D721Med (cell line): Measurements from ENCODE around the gene DUS4L.

Source experiments
- DNase-seq: peaks from one replicate; pipeline ENCODE4 v3.0.0; 2011; ENCODE audit warnings: low spot score; ENCODE audit not compliant: insufficient read length
- FAIRE-seq: peaks from 2 replicates; lab custom pipeline; 2011; peaks lifted over from hg19 to GRCh38; lab: Jason Lieb, UNC
- TF ChIP-seq, protein P1 (sequence below): IDR thresholded peaks from 2 replicates; pipeline ENCODE4 v1.5.1; 2012; ENCODE audit warnings: mild to moderate bottlenecking, control low read depth; ENCODE audit not compliant: insufficient read depth; ENCODE audit errors: missing control alignments

Gene DUS4L

DNA sequence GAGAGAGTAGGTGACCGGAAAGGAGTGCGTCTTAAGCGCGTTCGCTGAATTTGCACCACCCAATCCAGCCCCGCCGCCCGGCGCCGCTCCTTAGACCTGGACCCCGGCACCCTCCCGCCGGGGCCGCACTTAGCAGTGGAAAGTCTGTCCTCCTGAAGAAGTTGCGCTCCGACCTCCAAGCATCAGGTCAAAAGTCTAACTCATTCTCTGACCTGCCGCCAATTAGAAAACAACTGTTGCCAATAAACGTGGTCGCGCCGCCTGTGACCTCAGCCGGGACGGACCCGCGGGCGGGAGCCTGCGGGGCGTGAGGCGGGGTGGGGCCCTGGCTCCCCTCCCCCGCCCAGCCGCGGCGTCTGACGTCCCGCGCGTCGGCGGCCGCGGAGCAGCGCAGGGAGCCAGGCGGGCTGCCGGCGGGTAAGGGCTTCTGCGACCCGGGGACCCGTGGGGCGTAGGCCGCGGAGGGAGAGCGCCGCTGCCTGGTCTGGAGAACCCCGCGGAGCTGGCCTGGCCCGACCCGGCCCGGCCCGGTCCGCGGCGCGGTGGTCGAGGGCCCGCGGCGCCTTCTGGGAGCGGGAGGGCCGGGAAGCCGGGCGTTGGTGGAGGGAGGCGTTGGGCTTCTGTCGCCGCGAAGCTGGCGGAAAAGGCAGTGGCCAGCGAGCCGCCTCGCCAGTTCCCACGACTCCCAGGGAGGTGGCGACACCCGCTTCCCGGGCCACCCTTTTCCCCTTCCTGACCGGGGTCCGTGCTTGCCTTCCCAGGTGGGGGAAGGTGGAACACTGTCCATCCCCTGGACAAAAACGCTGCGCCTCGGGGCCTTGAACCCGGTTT is 16.3 kb downstream of the DUS4L start, which contains the start of gene BCAP29:
BCAP29 (plus strand) TSS at position 362 of the 831 bp plus-strand sequence. CDS start 527 bp downstream, outside the sequence.
- TF ChIP-seq, protein P1, sequence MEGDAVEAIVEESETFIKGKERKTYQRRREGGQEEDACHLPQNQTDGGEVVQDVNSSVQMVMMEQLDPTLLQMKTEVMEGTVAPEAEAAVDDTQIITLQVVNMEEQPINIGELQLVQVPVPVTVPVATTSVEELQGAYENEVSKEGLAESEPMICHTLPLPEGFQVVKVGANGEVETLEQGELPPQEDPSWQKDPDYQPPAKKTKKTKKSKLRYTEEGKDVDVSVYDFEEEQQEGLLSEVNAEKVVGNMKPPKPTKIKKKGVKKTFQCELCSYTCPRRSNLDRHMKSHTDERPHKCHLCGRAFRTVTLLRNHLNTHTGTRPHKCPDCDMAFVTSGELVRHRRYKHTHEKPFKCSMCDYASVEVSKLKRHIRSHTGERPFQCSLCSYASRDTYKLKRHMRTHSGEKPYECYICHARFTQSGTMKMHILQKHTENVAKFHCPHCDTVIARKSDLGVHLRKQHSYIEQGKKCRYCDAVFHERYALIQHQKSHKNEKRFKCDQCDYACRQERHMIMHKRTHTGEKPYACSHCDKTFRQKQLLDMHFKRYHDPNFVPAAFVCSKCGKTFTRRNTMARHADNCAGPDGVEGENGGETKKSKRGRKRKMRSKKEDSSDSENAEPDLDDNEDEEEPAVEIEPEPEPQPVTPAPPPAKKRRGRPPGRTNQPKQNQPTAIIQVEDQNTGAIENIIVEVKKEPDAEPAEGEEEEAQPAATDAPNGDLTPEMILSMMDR: no peak
- DNase-seq: no peak
- FAIRE-seq: no peak

DNA sequence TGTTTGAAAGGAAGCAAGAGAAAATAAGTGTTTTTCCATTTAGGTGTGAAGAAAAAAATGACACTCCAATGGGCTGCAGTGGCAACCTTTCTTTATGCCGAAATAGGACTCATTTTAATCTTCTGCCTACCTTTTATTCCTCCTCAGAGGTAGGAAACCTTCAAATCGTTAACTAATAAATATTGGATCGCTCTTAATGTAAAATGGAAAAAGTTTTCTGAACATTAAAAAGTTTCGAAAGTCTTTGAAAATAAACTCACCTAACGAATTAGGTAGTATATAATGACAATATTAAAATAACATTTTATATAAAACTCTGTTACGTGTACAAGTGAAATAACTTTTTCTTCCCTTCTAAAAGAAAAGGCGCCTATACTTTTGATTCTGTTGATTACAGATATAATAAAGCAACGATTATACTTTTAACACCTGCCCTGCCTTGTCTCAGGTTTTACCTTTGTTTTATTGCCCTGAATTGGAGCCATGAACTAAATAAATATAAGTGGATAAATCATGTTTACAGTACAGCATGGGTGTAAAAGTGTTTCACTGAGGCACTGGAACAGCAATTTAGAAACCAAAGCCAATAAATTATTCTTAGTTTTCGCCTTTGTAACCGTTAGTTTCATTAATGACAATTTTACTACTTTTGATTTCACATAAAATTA is 17.1 kb downstream of the DUS4L start:
- TF ChIP-seq, protein P1: no peak
- DNase-seq (no peak), FAIRE-seq (no peak)

DNA sequence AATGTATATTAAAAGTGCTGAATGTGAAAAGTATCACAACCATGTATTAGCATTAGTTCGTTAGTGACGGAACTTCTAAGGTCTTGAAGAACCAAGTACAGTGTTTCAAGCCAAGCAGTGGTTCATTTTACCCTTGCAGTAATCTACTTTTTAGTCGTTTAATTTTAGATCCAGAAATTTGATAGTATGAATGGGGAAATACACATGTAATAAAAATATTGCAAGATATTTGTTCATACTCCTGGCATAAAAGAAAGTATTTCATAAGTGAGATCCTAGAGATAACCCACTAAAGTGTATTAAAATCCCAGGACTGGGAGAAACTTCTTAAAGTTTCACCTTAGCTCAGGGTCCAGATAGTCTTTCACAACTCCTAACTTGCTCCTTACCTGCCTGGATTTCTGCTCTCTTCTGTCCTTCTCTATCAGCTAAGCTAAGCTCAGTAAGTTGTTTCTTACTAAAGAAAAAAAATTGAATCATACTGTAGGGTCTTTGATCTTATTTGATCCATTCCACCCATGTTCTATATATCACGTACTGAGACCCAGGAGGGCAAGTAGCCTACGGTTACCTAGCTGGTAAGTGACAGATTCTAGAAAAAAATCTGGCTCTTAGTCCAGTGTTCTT is 17.7 kb downstream of the DUS4L start:
- TF ChIP-seq, protein P1: no peak
- FAIRE-seq (no peak), DNase-seq (no peak)

DNA sequence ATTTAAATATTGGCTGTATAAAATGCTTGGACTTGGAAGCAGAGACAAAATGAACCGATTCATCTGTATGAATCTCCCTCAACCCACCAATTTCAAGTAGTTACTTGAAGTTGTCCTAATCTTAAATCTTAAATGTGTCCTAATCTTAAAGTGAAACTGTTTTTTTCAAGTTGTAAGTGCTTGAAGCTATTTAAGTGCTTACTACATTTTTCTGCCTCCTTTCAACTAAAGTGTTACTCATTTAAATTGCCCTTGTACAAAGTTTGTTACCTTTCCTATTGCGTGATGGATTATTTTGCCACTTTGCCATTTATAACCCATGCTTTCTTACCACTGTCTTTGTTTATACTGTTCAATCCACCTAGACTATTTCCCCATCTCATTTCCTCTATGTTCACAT is 19.1 kb downstream of the DUS4L start:
- TF ChIP-seq, protein P1: no peak
- no peak for DNase-seq
- FAIRE-seq: no peak

DNA sequence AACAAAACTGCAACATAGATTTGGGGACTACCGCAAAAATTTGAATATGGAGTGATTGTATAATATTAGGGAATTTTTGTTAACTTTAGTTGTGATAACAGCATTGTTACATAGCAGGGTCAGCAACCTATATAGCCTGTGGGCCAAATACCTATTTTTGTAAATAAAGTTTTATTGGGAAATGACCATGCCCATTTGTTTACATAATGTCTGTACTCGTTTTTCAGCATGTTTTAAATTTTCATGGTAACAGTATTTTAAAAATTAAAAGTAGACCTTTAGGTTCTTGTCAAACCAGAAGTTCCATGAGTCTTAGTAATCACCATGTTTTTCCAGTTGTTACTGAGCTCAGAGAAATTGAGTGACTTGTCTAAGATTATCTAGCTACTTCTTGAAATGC is 20.9 kb downstream of the DUS4L start:
- DNase-seq (no peak), FAIRE-seq (no peak)
- TF ChIP-seq, protein P1: no peak

DNA sequence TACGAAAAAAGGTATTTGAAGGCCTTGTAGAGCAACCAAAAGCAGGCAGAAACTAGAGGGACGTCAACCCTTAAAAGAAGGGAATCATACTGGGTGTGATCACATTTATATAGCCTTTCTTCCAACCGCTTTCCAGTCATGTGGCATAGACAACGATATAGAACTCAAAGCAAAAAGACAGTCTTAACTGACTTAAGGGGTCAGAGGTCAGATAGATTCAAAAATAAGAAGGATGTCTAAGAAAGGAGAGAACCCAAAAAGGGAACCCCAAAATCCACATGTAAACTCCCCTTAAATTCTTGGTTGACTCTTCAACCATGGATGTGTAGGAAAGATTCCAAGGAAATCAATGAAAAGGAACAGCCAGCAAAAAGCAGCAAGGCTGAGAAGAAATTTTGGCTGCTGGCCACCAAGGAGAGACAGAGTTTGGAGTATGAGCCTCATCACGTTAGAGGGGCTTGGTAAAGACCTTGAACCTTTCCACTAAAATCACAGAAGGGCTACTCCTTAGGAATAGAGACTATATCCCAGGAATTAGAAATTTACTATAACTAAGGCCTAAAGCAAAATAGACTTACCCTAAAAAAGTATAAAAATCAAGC is 24.9 kb downstream of the DUS4L start:
- TF ChIP-seq, protein P1: no peak
- FAIRE-seq: no peak
- no peak for DNase-seq
